WTC11 (cell line): Measurements from ENCODE around the gene MAGI2. TPM values are rescaled to one million over a fixed set of nuclear protein-coding genes. Genes with fewer than 3 reads are reported as not detected.

Experiments
- ATAC-seq: fragments of 200-7000 bp; cut with Tn5 transposase; 2 replicates; pipeline ENCODE4 v1.10.0; 2021; ENCODE audit warnings: mild to moderate bottlenecking, moderate library complexity
- CTCF ChIA-PET: fragments of 300-600 bp; sonication (Branson Sonifier 250); formaldehyde crosslinking; loops from one replicate; lab custom pipeline; 2021; ENCODE audit warnings: antibody characterized with exemption; lab: Charles Lee
- POLR2A ChIA-PET: fragments of 350-600 bp; sonication (Branson Sonifier 250); formaldehyde crosslinking; loops from one replicate; lab custom pipeline; 2021; ENCODE audit warnings: antibody characterized with exemption; lab: Charles Lee
- DNase-seq: peaks from one replicate; pipeline ENCODE4 v3.0.0; 2021; ENCODE audit warnings: low spot score
- H3K27ac Mint-ChIP-seq: 2 replicates; pipeline ENCODE4 v1.8.0; 2021; ENCODE audit warnings: mixed read lengths
- H3K27me3 Mint-ChIP-seq: 2 replicates; pipeline ENCODE4 v1.8.0; 2021; ENCODE audit warnings: low read depth, mild to moderate bottlenecking, moderate library complexity, mixed read lengths
- H3K36me3 Mint-ChIP-seq: 2 replicates; pipeline ENCODE4 v1.8.0; 2021; ENCODE audit warnings: mixed read lengths
- H3K4me1 Mint-ChIP-seq: 2 replicates; pipeline ENCODE4 v1.8.0; 2022; ENCODE audit warnings: mixed read lengths
- H3K4me3 Mint-ChIP-seq: 2 replicates; pipeline ENCODE4 v1.8.0; 2021; ENCODE audit warnings: mild to moderate bottlenecking, moderate library complexity, mixed read lengths
- H3K9me3 Mint-ChIP-seq: 2 replicates; pipeline ENCODE4 v1.8.0; 2021; ENCODE audit warnings: mixed read lengths
- AR ChIP-seq: fragments of 250-450 bp; sonication (Bioruptor Pico); IDR thresholded peaks from 2 replicates; pipeline ENCODE4 v1.9.0; 2021; ENCODE audit warnings: mild to moderate bottlenecking
- ATF3 ChIP-seq: sonication (generic); formaldehyde crosslinking; conservative IDR thresholded peaks from 2 replicates; pipeline ENCODE4 v1.8.1; 2022; ENCODE audit warnings: mild to moderate bottlenecking, missing genetic modification reagents
- CREM ChIP-seq: sonication (generic); formaldehyde crosslinking; IDR thresholded peaks from 2 replicates; pipeline ENCODE4 v1.8.1; 2022; ENCODE audit warnings: mild to moderate bottlenecking, missing genetic modification reagents, moderate library complexity
- ERG ChIP-seq: fragments of 250-450 bp; sonication (Bioruptor Pico); IDR thresholded peaks from 2 replicates; pipeline ENCODE4 v1.8.0; 2021; ENCODE audit warnings: mild to moderate bottlenecking
- ETV6 ChIP-seq: sonication (generic); formaldehyde crosslinking; IDR thresholded peaks from 2 replicates; pipeline ENCODE4 v1.8.1; 2022; ENCODE audit warnings: mild to moderate bottlenecking, missing genetic modification reagents
- FOXK1 ChIP-seq: sonication (generic); formaldehyde crosslinking; IDR thresholded peaks from 2 replicates; pipeline ENCODE4 v1.8.0; 2022; ENCODE audit warnings: mild to moderate bottlenecking, moderate library complexity, missing genetic modification reagents
- FOXP4 ChIP-seq: sonication (generic); formaldehyde crosslinking; IDR thresholded peaks from 2 replicates; pipeline ENCODE4 v1.8.0; 2022; ENCODE audit warnings: mild to moderate bottlenecking, missing genetic modification reagents
- IRF1 ChIP-seq: sonication (generic); formaldehyde crosslinking; IDR thresholded peaks from 2 replicates; pipeline ENCODE4 v1.8.0; 2023; ENCODE audit warnings: missing genetic modification reagents
- IRF2 ChIP-seq: sonication (generic); formaldehyde crosslinking; IDR thresholded peaks from 2 replicates; pipeline ENCODE4 v1.8.0; 2022; ENCODE audit warnings: low read depth, missing genetic modification reagents, borderline replicate concordance
- KAT7 ChIP-seq: sonication (generic); formaldehyde crosslinking; IDR thresholded peaks from 2 replicates; pipeline ENCODE4 v1.8.1; 2023; ENCODE audit warnings: missing genetic modification reagents, mild to moderate bottlenecking, borderline replicate concordance
- MXD4 ChIP-seq: fragments of 250-450 bp; sonication (Bioruptor Pico); IDR thresholded peaks from 2 replicates; pipeline ENCODE4 v1.8.0; 2021; ENCODE audit warnings: mild to moderate bottlenecking, moderate library complexity, borderline replicate concordance
- MYBL2 ChIP-seq: sonication (generic); formaldehyde crosslinking; IDR thresholded peaks from 2 replicates; pipeline ENCODE4 v1.8.1; 2023; ENCODE audit warnings: mild to moderate bottlenecking, moderate library complexity, missing genetic modification reagents
- NR3C1 ChIP-seq: sonication (generic); formaldehyde crosslinking; conservative IDR thresholded peaks from 2 replicates; pipeline ENCODE4 v1.8.1; 2023; ENCODE audit warnings: low read depth, mild to moderate bottlenecking, missing genetic modification reagents
- PREB ChIP-seq: sonication (generic); formaldehyde crosslinking; IDR thresholded peaks from 2 replicates; pipeline ENCODE4 v1.8.1; 2022; ENCODE audit warnings: mild to moderate bottlenecking, missing genetic modification reagents, moderate library complexity, borderline replicate concordance
- SMAD4 ChIP-seq: sonication (generic); formaldehyde crosslinking; IDR thresholded peaks from 2 replicates; pipeline ENCODE4 v1.8.0; 2022; ENCODE audit warnings: mild to moderate bottlenecking, missing genetic modification reagents
- SP1 ChIP-seq: sonication (generic); formaldehyde crosslinking; conservative IDR thresholded peaks from 2 replicates; pipeline ENCODE4 v1.8.1; 2022; ENCODE audit warnings: missing genetic modification reagents
- TEAD1 ChIP-seq: sonication (generic); formaldehyde crosslinking; IDR thresholded peaks from 2 replicates; pipeline ENCODE4 v1.8.0; 2022; ENCODE audit warnings: mild to moderate bottlenecking, missing genetic modification reagents
- TP53 ChIP-seq: sonication (generic); formaldehyde crosslinking; IDR thresholded peaks from 2 replicates; pipeline ENCODE4 v1.8.1; 2023; ENCODE audit warnings: mild to moderate bottlenecking, missing genetic modification reagents
- ZBTB21 ChIP-seq: sonication (generic); formaldehyde crosslinking; IDR thresholded peaks from 2 replicates; pipeline ENCODE4 v1.8.1; 2023; ENCODE audit warnings: mild to moderate bottlenecking, missing genetic modification reagents, borderline replicate concordance
- ZNF232 ChIP-seq: sonication (generic); formaldehyde crosslinking; IDR thresholded peaks from 2 replicates; pipeline ENCODE4 v1.8.0; 2022; ENCODE audit warnings: mild to moderate bottlenecking, missing genetic modification reagents
- ZNF317 ChIP-seq: sonication (generic); formaldehyde crosslinking; IDR thresholded peaks from 2 replicates; pipeline ENCODE4 v1.8.1; 2023; ENCODE audit warnings: low read depth, mild to moderate bottlenecking, moderate library complexity, missing genetic modification reagents, borderline replicate concordance
- ZNF416 ChIP-seq: fragments of 250-450 bp; sonication (Bioruptor Pico); IDR thresholded peaks from 2 replicates; pipeline ENCODE4 v1.9.0; 2021; ENCODE audit warnings: mild to moderate bottlenecking, inconsistent platforms
- ZNF425 ChIP-seq: fragments of 250-450 bp; sonication (Bioruptor Pico); conservative IDR thresholded peaks from 2 replicates; pipeline ENCODE4 v1.9.0; 2021; ENCODE audit warnings: mild to moderate bottlenecking
- total RNA-seq: library from RNA; stranded (reverse); gene quantifications from 3 replicates; pipeline ENCODE4 v1.2.3, GENCODE V29; 2021

Gene MAGI2
- total RNA-seq, 1 experiment from 2014 or later: 26.6 TPM

GRCh38 chr7:78636727-78637126, 816.7 kb downstream of the MAGI2 start (continued):
- TF ChIP-seq AR (CRISPR knock-in tag) (no peak), ZNF232 (CRISPR knock-in tag) (no peak), ZBTB21 (CRISPR knock-in tag) (no peak), ATF3 (CRISPR knock-in tag) (no peak), FOXK1 (CRISPR knock-in tag) (no peak), CREM (CRISPR knock-in tag) (no peak), TEAD1 (CRISPR knock-in tag) (no peak), FOXP4 (CRISPR knock-in tag) (no peak)
- TF ChIP-seq, all 79 proteins: peak for 0

GRCh38 chr7:78635026-78635793, 818.3 kb downstream of the MAGI2 start:
- ATAC-seq: no peak
- POLR2A ChIA-PET: no interaction called here
- Mint-ChIP-seq H3K27me3 (no peaks in the 10 kb centered on the region), H3K27ac (no peak overlapping the region), H3K9me3 (no peaks in the 10 kb centered on the region), H3K4me3 (no peak overlapping the region), H3K4me1 (peaks cover 21% of the 10 kb centered on the region), H3K36me3 (peaks cover 3% of the 10 kb centered on the region; the same call in 1 of the 2 replicates)
- DNase-seq: no peak
- CTCF ChIA-PET: no interaction called here
- TF ChIP-seq FOXP4 (CRISPR knock-in tag) (no peak), ZNF425 (CRISPR knock-in tag) (no peak), ERG (no peak), SMAD4 (CRISPR knock-in tag) (no peak), TP53 (CRISPR knock-in tag) (no peak), ZNF416 (CRISPR knock-in tag) (no peak), PREB (no peak), ETV6 (no peak), IRF1 (CRISPR knock-in tag) (no peak), ZBTB21 (CRISPR knock-in tag) (no peak), NR3C1 (CRISPR knock-in tag) (no peak), MYBL2 (CRISPR knock-in tag) (no peak), SP1 (CRISPR knock-in tag) (no peak), KAT7 (CRISPR knock-in tag) (no peak), IRF2 (CRISPR knock-in tag) (no peak), ZNF317 (no peak), MXD4 (CRISPR knock-in tag) (no peak)
